GM21737 (cell line): ENCODE measurements around the gene PHF21A.
A peak's percentile ranks its signal among the peaks of the same experiment; 100 is the strongest.
"Not testable (repeated sequence)": the region's sequence is repeated elsewhere in the genome, so short reads cannot be mapped to it uniquely, and the experiment has no call there.

Experiments used
- ATAC-seq: cut with Tn5 transposase; IDR thresholded peaks from one replicate; pipeline ENCODE4 v1.9.1; 2021; ENCODE audit warnings: mild to moderate bottlenecking, moderate library complexity; ENCODE audit not compliant: unreplicated experiment

Gene PHF21A

GRCh38 chr11:46120346-46121300 is 631 bp downstream of the PHF21A start:
- ATAC-seq = peak; percentile 6

GRCh38 chr11:46119352-46120216 is 1.7 kb downstream of the PHF21A start:
- peak; percentile 19 for ATAC-seq

GRCh38 chr11:46118702-46119351 is 2.4 kb downstream of the PHF21A start:
- no peak for ATAC-seq

GRCh38 chr11:46117842-46118241 is 3.4 kb downstream of the PHF21A start:
- no peak for ATAC-seq

- ATAC-seq = not testable (repeated sequence)
Measured at GRCh38 chr11:46116712-46117037, 4.6 kb downstream of the PHF21A start.

GRCh38 chr11:46116007-46116711 is 5.1 kb downstream of the PHF21A start:
- ATAC-seq = no peak

GRCh38 chr11:46114961-46115360 is 6.3 kb downstream of the PHF21A start:
- ATAC-seq = no peak

GRCh38 chr11:46114378-46114777 is 6.9 kb downstream of the PHF21A start:
- no peak for ATAC-seq

GRCh38 chr11:46112961-46113607 is 8.2 kb downstream of the PHF21A start:
- no peak for ATAC-seq

GRCh38 chr11:46108751-46109150 is 12.5 kb downstream of the PHF21A start:
- no peak for ATAC-seq

GRCh38 chr11:46107780-46108179 is 13.5 kb downstream of the PHF21A start:
- ATAC-seq = no peak

GRCh38 chr11:46107408-46107718 is 13.9 kb downstream of the PHF21A start:
- no peak for ATAC-seq

- no peak for ATAC-seq
Measured at GRCh38 chr11:46106530-46107407, 14.5 kb downstream of the PHF21A start.

GRCh38 chr11:46105926-46106325 is 15.3 kb downstream of the PHF21A start:
- ATAC-seq = no peak

GRCh38 chr11:46105134-46105628 is 16.1 kb downstream of the PHF21A start:
- ATAC-seq = no peak

GRCh38 chr11:46102843-46103242 is 18.4 kb downstream of the PHF21A start:
- no peak for ATAC-seq

- ATAC-seq = peak; percentile 58
Measured at GRCh38 chr11:46100670-46101069, 20.6 kb downstream of the PHF21A start.

- no peak for ATAC-seq
Measured at GRCh38 chr11:46099963-46100316, 21.3 kb downstream of the PHF21A start.

- ATAC-seq = no peak
Measured at GRCh38 chr11:46090375-46090774, 30.9 kb downstream of the PHF21A start.
